DMS 273 treated with DMSO at 0.1 percent for 48 hours (cell line): ENCODE data around the gene DPF3.
"Not testable (repeated sequence)": the region's sequence is repeated elsewhere in the genome, so short reads cannot be mapped to it uniquely, and the experiment has no call there.

ENCODE experiments used
- DNase-seq: peaks from one replicate; lab custom pipeline; 2025; lab: John Stamatoyannopoulos, UW

DPF3 gene

GRCh38 chr14:72880820-72881219, 13.1 kb downstream of the DPF3 start:
- no peak for DNase-seq

- no peak for DNase-seq
Observed at GRCh38 chr14:72880164-72880563, 13.7 kb downstream of the DPF3 start.

- no peak for DNase-seq
Observed at GRCh38 chr14:72879431-72879830, 14.5 kb downstream of the DPF3 start.

GRCh38 chr14:72878746-72879145, 15.2 kb downstream of the DPF3 start:
- DNase-seq = no peak

GRCh38 chr14:72876710-72877063, 17.2 kb downstream of the DPF3 start:
- DNase-seq = no peak

DNA sequence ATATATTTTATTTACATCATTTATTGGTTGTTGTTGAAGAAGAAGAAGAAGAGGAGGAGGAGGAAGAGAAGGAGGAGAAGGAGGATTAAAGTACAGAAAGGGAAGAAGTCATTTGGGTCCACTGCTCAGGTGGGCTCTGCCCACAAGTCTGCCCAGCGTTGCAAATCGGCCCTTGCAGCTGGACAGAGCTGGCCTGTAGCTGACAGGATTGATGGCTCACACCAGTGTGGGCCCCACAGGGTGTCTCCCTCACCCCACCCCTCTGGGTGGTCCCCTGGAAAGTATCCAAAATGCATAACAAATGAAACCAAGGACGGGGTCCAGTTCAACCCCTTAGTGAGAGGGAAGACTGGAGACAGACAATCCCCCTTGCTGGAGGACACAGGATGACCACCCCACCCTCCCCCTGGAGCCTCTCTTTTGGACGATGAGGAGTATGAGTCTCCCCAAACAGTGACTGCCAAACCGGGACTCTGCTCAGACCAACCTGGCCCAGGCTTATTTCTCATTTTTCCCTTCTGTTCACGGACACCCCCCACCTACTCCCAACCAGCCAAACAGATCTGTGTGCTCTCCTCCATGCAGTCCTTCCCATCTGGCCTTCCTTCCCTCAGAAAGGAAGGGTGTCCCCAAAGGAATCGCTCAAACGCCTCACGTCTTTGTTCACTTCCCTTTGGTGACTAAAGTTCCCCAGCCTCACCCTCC, 17.7 kb downstream of the DPF3 start:
- no peak for DNase-seq

GRCh38 chr14:72870878-72871277, 23.0 kb downstream of the DPF3 start:
- not testable (repeated sequence) for DNase-seq

- no peak for DNase-seq
Observed at GRCh38 chr14:72869407-72870329, 24.2 kb downstream of the DPF3 start.

GRCh38 chr14:72868500-72868899, 25.4 kb downstream of the DPF3 start:
- no peak for DNase-seq

- DNase-seq = no peak
Observed at GRCh38 chr14:72864712-72865365, 29.1 kb downstream of the DPF3 start.

GRCh38 chr14:72863216-72864006, 30.5 kb downstream of the DPF3 start:
- no peak for DNase-seq

GRCh38 chr14:72856530-72857266, 37.2 kb downstream of the DPF3 start:
- DNase-seq = no peak

DNA sequence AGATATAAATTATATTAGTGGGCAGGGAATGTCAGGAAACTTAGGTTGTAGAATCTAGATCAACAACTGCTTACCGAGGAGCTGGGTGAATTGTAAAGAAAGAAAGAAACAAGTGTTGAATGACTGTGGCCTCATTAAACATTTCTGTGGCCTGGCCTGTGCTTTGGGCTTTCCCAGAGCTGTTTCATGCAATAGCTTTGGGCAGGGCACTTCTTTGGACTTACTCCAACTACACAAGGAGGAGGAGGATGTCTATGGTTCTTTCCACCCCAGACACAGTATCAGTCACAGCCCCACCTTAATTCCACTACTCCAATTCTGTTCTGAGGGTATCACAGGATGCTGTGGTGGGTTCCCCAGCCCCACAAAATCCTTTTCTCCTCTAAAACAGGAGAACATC, 38.0 kb downstream of the DPF3 start:
- no peak for DNase-seq

GRCh38 chr14:72852194-72852593, 41.7 kb downstream of the DPF3 start:
- DNase-seq = no peak

DNA sequence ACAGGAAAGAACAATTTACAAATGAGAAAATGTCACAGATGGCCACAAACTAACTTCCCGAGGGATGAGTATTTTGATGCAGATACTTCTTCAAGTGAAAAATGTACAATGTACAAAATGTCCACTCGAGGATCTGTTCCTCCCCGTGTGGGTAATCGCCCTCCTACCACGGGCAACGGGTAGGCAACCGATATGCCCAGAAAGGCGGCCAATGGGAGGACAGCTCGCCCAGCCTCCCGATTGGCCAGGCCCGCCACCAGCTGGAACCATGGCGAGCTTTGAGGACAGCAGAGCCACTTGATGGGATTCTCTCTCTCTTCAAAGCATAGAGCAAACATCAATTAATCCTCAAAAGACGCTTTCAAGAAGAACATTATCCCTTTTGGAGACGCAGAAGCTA, 42.3 kb downstream of the DPF3 start:
- no peak for DNase-seq

- DNase-seq = no peak
Observed at GRCh38 chr14:72850360-72850759, 43.5 kb downstream of the DPF3 start.

DNA sequence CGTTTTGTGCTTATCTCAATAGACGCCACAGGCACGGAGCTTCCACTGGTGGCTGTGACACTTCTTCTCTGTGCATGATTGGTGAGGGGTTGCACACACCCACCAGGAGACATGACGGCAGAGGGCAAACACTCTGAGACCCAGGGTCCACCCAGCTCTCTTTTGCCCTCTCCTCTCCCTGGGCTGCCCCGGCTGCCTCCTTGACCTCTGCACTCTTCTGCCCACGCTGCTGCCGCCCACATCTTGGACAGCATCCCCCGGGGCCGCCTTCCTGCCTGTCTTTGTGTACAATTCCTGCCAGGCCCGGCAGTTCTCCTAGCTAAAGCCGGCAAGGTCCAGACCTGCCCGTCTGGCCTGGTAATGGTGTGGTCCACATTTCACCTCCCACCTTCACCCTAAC, 44.7 kb downstream of the DPF3 start:
- DNase-seq = no peak

GRCh38 chr14:72847721-72848120, 46.2 kb downstream of the DPF3 start:
- no peak for DNase-seq

DNA sequence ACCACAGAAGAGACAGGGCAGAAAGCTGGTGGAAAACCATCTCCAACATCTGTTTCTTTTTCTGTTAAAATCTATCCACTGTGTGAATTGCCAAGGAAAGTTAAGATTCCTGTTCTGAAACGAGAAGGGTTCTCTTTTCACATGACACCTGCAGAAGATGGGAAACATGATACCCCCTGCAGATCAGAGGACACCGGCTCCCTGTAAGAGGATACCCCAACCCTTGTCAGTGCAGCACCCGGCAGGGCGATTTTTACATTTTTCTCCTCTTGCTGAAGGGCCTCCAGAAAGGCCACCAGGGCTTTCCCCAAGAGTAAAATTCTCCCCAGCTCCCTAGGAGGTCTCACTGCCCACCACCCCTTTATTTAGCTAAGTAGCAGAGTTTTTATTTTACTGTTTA, 48.2 kb downstream of the DPF3 start:
- DNase-seq = no peak

DNA sequence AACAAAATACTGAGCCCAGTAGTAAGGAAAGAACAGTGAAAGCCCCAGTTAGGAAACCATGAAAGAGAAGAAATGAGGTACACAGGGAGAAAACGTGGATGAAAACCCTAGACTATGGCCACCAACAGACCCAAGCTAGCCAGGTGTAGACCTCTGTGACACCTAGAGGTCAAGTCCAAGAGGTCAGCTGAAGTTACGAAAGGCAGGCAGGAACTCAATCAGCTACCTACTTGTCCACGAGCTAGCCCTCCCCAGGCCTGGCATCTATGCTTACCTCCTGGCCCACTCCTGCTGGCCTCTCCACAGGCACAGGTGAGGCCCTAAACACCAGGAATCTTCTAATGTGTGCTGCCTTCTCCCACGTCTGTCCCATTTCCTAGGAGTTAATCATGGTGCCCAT, 48.7 kb downstream of the DPF3 start:
- DNase-seq = no peak

DNA sequence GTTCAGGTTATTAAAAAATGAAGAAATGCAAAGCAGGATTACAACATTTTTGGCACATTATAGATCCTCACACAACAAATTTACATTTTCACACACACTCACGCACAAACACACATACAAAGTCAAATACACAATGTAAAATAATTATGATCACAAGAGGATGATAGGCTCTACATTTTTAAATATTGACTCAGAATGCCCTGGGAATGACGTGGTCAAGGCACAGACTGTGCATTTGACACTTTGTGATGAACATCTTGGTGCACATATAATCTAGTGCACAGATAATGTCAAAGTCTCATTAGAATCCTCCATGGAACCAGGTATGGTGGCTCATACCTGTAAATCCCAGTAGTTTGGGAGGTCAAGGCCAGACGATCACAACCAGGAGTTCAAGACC, 49.4 kb downstream of the DPF3 start:
- no peak for DNase-seq
